ENCODE data around the gene NRM.

- TF ChIP-seq GATA2 (IDR thresholded peaks at IDR 0.05; ENCODE audit: low read depth, low read length): no peak
- no peak for TF ChIP-seq GATA3 (IDR thresholded peaks at IDR 0.05; ENCODE audit: low read depth, low read length)
Observed at GRCh38 chr6:30672445-30673253, 18.1 kb downstream of the NRM start, which contains the start of gene DHX16.
